Measurements from ENCODE around the gene SERPINF2. TPM values are rescaled to one million over a fixed set of nuclear protein-coding genes. Genes with fewer than 3 reads are reported as not detected.

SERPINF2 gene
- total RNA-seq, 4 donors from 2014 or later, result 0.85 to 6.4 (median 4.3) TPM

DNA sequence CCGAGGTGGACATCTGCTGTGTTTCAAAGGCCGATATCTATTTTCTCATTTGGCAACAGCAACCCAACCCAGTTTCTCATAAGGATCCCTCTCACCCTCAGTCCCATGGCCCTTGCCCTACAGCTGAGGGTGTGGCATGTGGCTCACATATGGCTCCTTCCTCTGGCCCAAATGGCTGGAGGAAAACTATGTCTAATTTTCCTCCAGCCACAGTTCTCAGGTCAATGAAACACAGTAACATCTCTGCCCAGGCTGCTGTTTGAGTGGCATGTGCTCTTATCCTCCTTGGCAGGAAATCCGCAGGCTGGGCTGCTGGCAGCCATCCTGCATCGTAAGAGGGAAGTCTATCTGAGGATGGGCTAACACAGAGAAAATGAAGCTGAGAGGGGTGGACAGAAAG lies 43.3 kb downstream of the SERPINF2 start:
- peaks cover 0 to 3% of the 10 kb centered on the region in 2 donors for H3K36me3 ChIP-seq
- peak in 1 of 2 donors; percentile 72 for DNase-seq
- no peak for TF ChIP-seq POLR2A (IDR thresholded peaks at IDR 0.05)
- TF ChIP-seq, protein P1, sequence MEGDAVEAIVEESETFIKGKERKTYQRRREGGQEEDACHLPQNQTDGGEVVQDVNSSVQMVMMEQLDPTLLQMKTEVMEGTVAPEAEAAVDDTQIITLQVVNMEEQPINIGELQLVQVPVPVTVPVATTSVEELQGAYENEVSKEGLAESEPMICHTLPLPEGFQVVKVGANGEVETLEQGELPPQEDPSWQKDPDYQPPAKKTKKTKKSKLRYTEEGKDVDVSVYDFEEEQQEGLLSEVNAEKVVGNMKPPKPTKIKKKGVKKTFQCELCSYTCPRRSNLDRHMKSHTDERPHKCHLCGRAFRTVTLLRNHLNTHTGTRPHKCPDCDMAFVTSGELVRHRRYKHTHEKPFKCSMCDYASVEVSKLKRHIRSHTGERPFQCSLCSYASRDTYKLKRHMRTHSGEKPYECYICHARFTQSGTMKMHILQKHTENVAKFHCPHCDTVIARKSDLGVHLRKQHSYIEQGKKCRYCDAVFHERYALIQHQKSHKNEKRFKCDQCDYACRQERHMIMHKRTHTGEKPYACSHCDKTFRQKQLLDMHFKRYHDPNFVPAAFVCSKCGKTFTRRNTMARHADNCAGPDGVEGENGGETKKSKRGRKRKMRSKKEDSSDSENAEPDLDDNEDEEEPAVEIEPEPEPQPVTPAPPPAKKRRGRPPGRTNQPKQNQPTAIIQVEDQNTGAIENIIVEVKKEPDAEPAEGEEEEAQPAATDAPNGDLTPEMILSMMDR (IDR thresholded peaks at IDR 0.05 in 4 of 5, conservative IDR thresholded peaks at IDR 0.05 in 1 of 5), result no peak
- H3K27me3 ChIP-seq, result no peaks in the 10 kb centered on the region
- H3K27ac ChIP-seq, result peak overlapping the region; percentile 97 to 100 (median 98)
- in situ Hi-C loops (cut with MboI; ENCODE audit: low sequenced_read_pairs in 4 of 4), result loop anchor here in 2 of 4 donors (5.0 to 25.0 kb wide), 3 partner anchors 69 to 124 kb away; no protein-coding TSS in a partner anchor
- no peak for ATAC-seq
- peaks cover 73 to 76% of the 10 kb centered on the region in 2 donors for H3K4me1 ChIP-seq
- no peak overlapping the region for H3K4me3 ChIP-seq
- no peaks in the 10 kb centered on the region for H3K9me3 ChIP-seq
- intact Hi-C loops (cut with DNase I; ENCODE audit: low total_unique reads), result loop anchor here (5.0 to 10.0 kb wide), 3 partner anchors 41 to 211 kb away; partner anchors contain the start of genes RILP, SCARF1 and SMYD4

DNA sequence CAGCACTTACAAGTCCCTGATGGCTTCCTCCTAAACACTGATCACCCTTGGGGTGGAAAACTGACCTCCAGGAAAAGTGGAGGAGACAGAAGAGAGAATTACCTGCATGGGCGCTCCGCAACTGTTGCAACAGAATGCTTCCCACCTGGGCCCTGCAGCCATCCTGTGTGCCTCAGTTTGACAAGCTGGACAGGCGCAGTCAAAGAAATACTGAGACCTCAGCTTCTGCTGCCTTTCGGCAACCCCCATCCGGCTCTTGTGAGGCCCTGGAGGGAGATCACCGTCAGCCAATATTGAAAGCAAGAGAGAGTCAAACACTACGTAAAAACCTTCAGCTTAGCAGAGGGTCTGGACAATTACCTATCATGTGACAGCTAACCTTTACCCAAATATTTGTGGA lies 44.0 kb downstream of the SERPINF2 start:
- intact Hi-C loops (cut with DNase I; ENCODE audit: low total_unique reads), result loop anchor here (1.0 to 10.0 kb wide), 4 partner anchors 41 to 212 kb away; partner anchors contain the start of genes RILP, SCARF1 and SMYD4
- Histone ChIP-seq H3K27me3 (no peaks in the 10 kb centered on the region), H3K27ac (peak overlapping the region; percentile 97 to 100 (median 98)), H3K4me1 (peaks cover 66 to 70% of the 10 kb centered on the region in 2 donors), H3K4me3 (peak overlapping the region in 1 of 4 donors; percentile 2), H3K36me3 (no peaks in the 10 kb centered on the region), H3K9me3 (no peaks in the 10 kb centered on the region)
- no peak for ATAC-seq
- DNase-seq, result no peak
- in situ Hi-C loops (cut with MboI; ENCODE audit: low sequenced_read_pairs in 4 of 4), result loop anchor here in 2 of 4 donors (5.0 to 25.0 kb wide), 3 partner anchors 69 to 124 kb away; no protein-coding TSS in a partner anchor
- no peak for TF ChIP-seq POLR2A (IDR thresholded peaks at IDR 0.05)
- TF ChIP-seq, protein P1 (IDR thresholded peaks at IDR 0.05 in 4 of 5, conservative IDR thresholded peaks at IDR 0.05 in 1 of 5), result no peak

DNA sequence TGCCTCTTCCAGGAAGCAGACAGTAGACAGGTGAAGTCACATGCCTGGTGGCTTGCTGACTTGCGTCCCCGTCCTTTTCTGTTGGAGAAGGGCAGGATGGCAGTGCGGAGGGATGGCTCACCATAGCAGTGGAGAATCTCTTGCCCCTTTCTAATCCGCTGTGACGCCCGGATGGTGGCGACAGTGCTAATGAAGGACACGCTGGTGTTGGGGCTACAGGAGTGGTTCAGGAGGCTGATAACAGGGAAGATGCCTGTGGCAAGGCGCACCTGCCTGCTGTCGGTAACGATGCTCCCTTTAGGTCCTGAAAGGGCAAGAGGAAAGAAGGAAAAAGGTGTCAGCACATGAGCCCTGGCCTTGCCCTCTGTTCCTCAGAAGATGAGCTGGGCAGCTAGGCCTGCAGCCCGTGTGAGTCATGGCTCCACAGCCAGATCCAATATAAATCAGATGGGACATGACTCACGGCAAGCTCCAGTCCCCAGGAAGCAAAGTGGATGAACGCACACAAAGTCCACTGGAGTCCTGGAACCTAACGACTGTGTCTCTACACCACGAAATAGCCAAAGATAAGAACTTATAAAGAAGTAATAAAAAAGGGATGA lies 44.7 kb downstream of the SERPINF2 start:
- DNase-seq (peak; percentile 89 to 94), ATAC-seq (peak; percentile 64 to 65)
- Histone ChIP-seq H3K36me3 (no peaks in the 10 kb centered on the region), H3K9me3 (no peaks in the 10 kb centered on the region), H3K27me3 (no peaks in the 10 kb centered on the region), H3K4me1 (peaks cover 59 to 63% of the 10 kb centered on the region in 2 donors), H3K4me3 (peak overlapping the region in 1 of 4 donors; percentile 2), H3K27ac (peak overlapping the region; percentile 97 to 100 (median 98))
- in situ Hi-C loops (cut with MboI; ENCODE audit: low sequenced_read_pairs in 4 of 4), result loop anchor here in 2 of 4 donors (5.0 to 25.0 kb wide), 3 partner anchors 70 to 125 kb away; no protein-coding TSS in a partner anchor
- intact Hi-C loops (cut with DNase I; ENCODE audit: low total_unique reads), result loop anchor here (1.0 to 10.0 kb wide), 4 partner anchors 40 to 213 kb away; partner anchors contain the start of genes RILP, SCARF1 and SMYD4
- TF ChIP-seq, protein P1 (IDR thresholded peaks at IDR 0.05 in 4 of 5, conservative IDR thresholded peaks at IDR 0.05 in 1 of 5), result no peak
- peak; percentile 80 to 88 for TF ChIP-seq POLR2A (IDR thresholded peaks at IDR 0.05)

DNA sequence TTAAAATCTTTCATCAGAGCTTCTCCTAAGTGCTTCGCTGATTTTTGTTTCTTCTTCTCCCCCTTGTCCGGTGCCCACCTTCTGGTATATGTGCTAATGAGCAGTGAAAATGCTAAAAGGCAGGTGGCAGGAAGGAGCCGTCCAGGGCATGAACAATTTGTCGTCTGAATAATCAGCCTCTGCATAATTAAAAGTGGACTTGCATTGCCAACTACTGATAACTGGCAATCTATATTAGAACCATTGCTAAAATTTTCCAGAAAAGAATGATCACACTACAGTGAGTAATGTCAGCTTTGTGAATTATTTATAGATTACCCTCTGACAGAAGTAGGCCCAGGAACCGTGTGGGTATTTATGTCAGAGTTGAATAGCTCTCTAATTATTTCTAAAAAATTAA lies 47.3 kb downstream of the SERPINF2 start:
- peaks cover 45 to 52% of the 10 kb centered on the region in 2 donors for H3K4me1 ChIP-seq

More for the DNA sequence above, 47.3 kb downstream of the SERPINF2 start:
- no peaks in the 10 kb centered on the region for H3K36me3 ChIP-seq
- H3K9me3 ChIP-seq, result no peaks in the 10 kb centered on the region
- H3K27ac ChIP-seq, result peak overlapping the region; percentile 54 to 100 (median 98)
- no peak for DNase-seq
- no peak overlapping the region for H3K4me3 ChIP-seq
- intact Hi-C loops (cut with DNase I; ENCODE audit: low total_unique reads), result loop anchor here (5.0 to 10.0 kb wide), 3 partner anchors 37 to 215 kb away; partner anchors contain the start of genes RILP, SCARF1 and SMYD4
- ATAC-seq, result no peak
- in situ Hi-C loops (cut with MboI; ENCODE audit: low sequenced_read_pairs in 4 of 4), result loop anchor here in 2 of 4 donors (5.0 to 25.0 kb wide), 3 partner anchors 73 to 128 kb away; no protein-coding TSS in a partner anchor
- TF ChIP-seq, protein P1 (IDR thresholded peaks at IDR 0.05 in 4 of 5, conservative IDR thresholded peaks at IDR 0.05 in 1 of 5), result peak in 2 of 5 experiments; percentile 11 to 23
- TF ChIP-seq POLR2A (IDR thresholded peaks at IDR 0.05), result no peak
- no peaks in the 10 kb centered on the region for H3K27me3 ChIP-seq
